GM19438 (cell line): Measurements from ENCODE around the gene LLCFC1.

Experiments used
- ATAC-seq: cut with Tn5 transposase; IDR thresholded peaks from one replicate; pipeline ENCODE4 v1.9.1; 2021; ENCODE audit warnings: low read depth; ENCODE audit not compliant: unreplicated experiment

The LLCFC1 gene

GRCh38 chr7:142939226-142939910 is at the start of gene LLCFC1:
TSS of gene LLCFC1 (plus strand) at chr7:142939484. CDS start at chr7:142939622, 138 bp downstream.
- ATAC-seq = no peak

GRCh38 chr7:142889816-142890215 is 49.5 kb upstream of the LLCFC1 start:
- no peak for ATAC-seq

GRCh38 chr7:142890874-142891485 is 48.3 kb upstream of the LLCFC1 start:
- ATAC-seq = no peak

- no peak for ATAC-seq
Observed at GRCh38 chr7:142891490-142892082, 47.7 kb upstream of the LLCFC1 start.

- no peak for ATAC-seq
Observed at GRCh38 chr7:142892951-142893350, 46.3 kb upstream of the LLCFC1 start.

GRCh38 chr7:142894112-142894984 is 44.9 kb upstream of the LLCFC1 start:
- ATAC-seq = no peak

- ATAC-seq = no peak
Observed at GRCh38 chr7:142894985-142895593, 44.2 kb upstream of the LLCFC1 start.

GRCh38 chr7:142896151-142896550 is 43.1 kb upstream of the LLCFC1 start:
- ATAC-seq = no peak

GRCh38 chr7:142896741-142897379 is 42.4 kb upstream of the LLCFC1 start:
- no peak for ATAC-seq

GRCh38 chr7:142897691-142898090 is 41.6 kb upstream of the LLCFC1 start:
- ATAC-seq = no peak

GRCh38 chr7:142898377-142899170 is 40.7 kb upstream of the LLCFC1 start:
- no peak for ATAC-seq

GRCh38 chr7:142899661-142900060 is 39.6 kb upstream of the LLCFC1 start:
- no peak for ATAC-seq

- ATAC-seq = no peak
Observed at GRCh38 chr7:142901426-142902259, 37.6 kb upstream of the LLCFC1 start.

- no peak for ATAC-seq
Observed at GRCh38 chr7:142904128-142904527, 35.2 kb upstream of the LLCFC1 start.

- no peak for ATAC-seq
Observed at GRCh38 chr7:142905759-142906158, 33.5 kb upstream of the LLCFC1 start.

- ATAC-seq = no peak
Observed at GRCh38 chr7:142906643-142907042, 32.6 kb upstream of the LLCFC1 start.

GRCh38 chr7:142908290-142908689 is 31.0 kb upstream of the LLCFC1 start:
- no peak for ATAC-seq
